GM12878 (cell line): Measurements from ENCODE around the gene CPNE4. TPM values are rescaled to one million over a fixed set of nuclear protein-coding genes. Genes with fewer than 3 reads are reported as not detected.

Source experiments
- ATAC-seq: fragments of 200-7000 bp; cut with Tn5 transposase; 3 replicates; pipeline ENCODE4 v1.9.1; 2020; ENCODE audit warnings: mild to moderate bottlenecking, moderate library complexity
- BruUV-seq: library from RNA; stranded (reverse); fragments of 400-500 nt; replicated peaks from 2 replicates; lab custom pipeline; 2021; lab: Mats Ljungman, UMichigan
- CTCF ChIA-PET: fragments of 300-600 bp; sonication (Branson Sonifier 250); formaldehyde crosslinking; extraction: SDS; loops from one replicate; lab custom pipeline; 2021; ENCODE audit warnings: inconsistent platforms; lab: Yijun Ruan, JAX
- POLR2A ChIA-PET: fragments of 350-600 bp; formaldehyde crosslinking; extraction: SDS; loops from one replicate; lab custom pipeline; 2021; ENCODE audit warnings: inconsistent platforms; lab: Charles Lee
- RAD21 ChIA-PET: fragments of 300-600 bp; sonication (Branson Sonifier 250); formaldehyde crosslinking; loops from one replicate; lab custom pipeline; 2023; ENCODE audit warnings: antibody characterized with exemption; ENCODE audit not compliant: unreplicated experiment; lab: Charles Lee
- SMC1A ChIA-PET: fragments of 300-600 bp; sonication (Branson Sonifier 250); formaldehyde crosslinking; loops from one replicate; lab custom pipeline; 2023; ENCODE audit not compliant: unreplicated experiment, uncharacterized antibody; lab: Charles Lee
- DNase-seq: peaks from one replicate; pipeline ENCODE4 v3.0.0-alpha.2; 2011; ENCODE audit warnings: low read depth, low spot score
- FAIRE-seq: peaks from 3 replicates; lab custom pipeline; 2011; peaks lifted over from hg19 to GRCh38; lab: Jason Lieb, UNC
- H2AFZ ChIP-seq: 2 replicates; pipeline ENCODE4 v1.6.0; 2011; ENCODE audit warnings: low read depth, low read length, control low read depth; ENCODE audit not compliant: control insufficient read depth
- H3K27ac ChIP-seq: 2 replicates; pipeline ENCODE4 v1.5.1; 2011; ENCODE audit warnings: control low read depth; ENCODE audit not compliant: control insufficient read depth, insufficient read depth
- H3K27me3 ChIP-seq, 2 experiments: replicated peaks in 1 of 2; 2 replicates each; pipeline versions ENCODE4 v1.6.0 to v1.6.1; 2011; ENCODE audit warnings: low read length in 1 of 2; ENCODE audit not compliant: control insufficient read depth in 2 of 2, insufficient read depth in 2 of 2
- H3K36me3 ChIP-seq, 2 experiments: 2 replicates each; pipeline ENCODE4 v1.5.1; 2011; ENCODE audit warnings: low read length in 1 of 2; ENCODE audit not compliant: control insufficient read depth in 2 of 2, insufficient read depth in 2 of 2
- H3K4me1 ChIP-seq: 2 replicates; pipeline ENCODE4 v1.6.1; 2011; ENCODE audit warnings: mild to moderate bottlenecking, low read length, moderate library complexity, mixed read lengths; ENCODE audit not compliant: control insufficient read depth, insufficient read depth
- H3K4me2 ChIP-seq: 2 replicates; pipeline ENCODE4 v1.6.0; 2011; ENCODE audit warnings: control low read depth; ENCODE audit not compliant: control insufficient read depth, insufficient read depth
- H3K4me3 ChIP-seq: fragments of 200-600 bp; sonication (generic); 2 replicates; pipeline ENCODE4 v1.5.1; 2016
- H3K79me2 ChIP-seq: 2 replicates; pipeline ENCODE4 v1.6.0; 2011; ENCODE audit warnings: low read length; ENCODE audit not compliant: control insufficient read depth, insufficient read depth
- H3K9ac ChIP-seq: 2 replicates; pipeline ENCODE4 v1.8.0; 2011; ENCODE audit warnings: low read length, control low read depth, mixed read lengths; ENCODE audit not compliant: control insufficient read depth, insufficient read depth
- H3K9me3 ChIP-seq: replicated peaks from 3 replicates; pipeline ENCODE4 v1.5.1; 2011; ENCODE audit warnings: mild to moderate bottlenecking, low read length; ENCODE audit not compliant: control insufficient read depth, insufficient read depth
- H4K20me1 ChIP-seq: 2 replicates; pipeline ENCODE4 v1.6.0; 2011; ENCODE audit not compliant: control insufficient read depth, insufficient read depth
- ASH2L ChIP-seq: fragments of 300-600, 200-600 bp; sonication (generic); IDR thresholded peaks from 2 replicates; pipeline ENCODE4 v1.6.1; 2017; ENCODE audit warnings: low read depth, mild to moderate bottlenecking, borderline replicate concordance
- CHD2 ChIP-seq: IDR thresholded peaks from 2 replicates; pipeline ENCODE4 v1.6.1; 2011; ENCODE audit warnings: low read depth, low read length, improper control_type of control experiment, borderline replicate concordance
- ELK1 ChIP-seq: IDR thresholded peaks from 2 replicates; pipeline ENCODE4 v1.6.1; 2012; ENCODE audit warnings: low read depth, low read length, improper control_type of control experiment
- FOS ChIP-seq: IDR thresholded peaks from 3 replicates; pipeline ENCODE4 v1.6.1; 2011; ENCODE audit warnings: borderline replicate concordance; ENCODE audit not compliant: insufficient read length; ENCODE audit errors: extremely low read depth
- HDAC6 ChIP-seq: fragments of 200-600 bp; sonication (generic); IDR thresholded peaks from one replicate; pipeline ENCODE4 v1.8.0; 2017; ENCODE audit warnings: antibody characterized with exemption; ENCODE audit not compliant: unreplicated experiment
- NFYA ChIP-seq: IDR thresholded peaks from 2 replicates; pipeline ENCODE4 v1.6.1; 2011; ENCODE audit warnings: low read depth, mild to moderate bottlenecking, low read length, improper control_type of control experiment, borderline replicate concordance
- SMAD1 ChIP-seq: fragments of 450-650 bp; IDR thresholded peaks from 2 replicates; pipeline ENCODE4 v1.6.1; 2018; ENCODE audit warnings: mild to moderate bottlenecking, low read depth; ENCODE audit not compliant: partially characterized antibody
- SUZ12 ChIP-seq: fragments of 200-600 bp; sonication (generic); IDR thresholded peaks from one replicate; pipeline ENCODE4 v1.6.1; 2018; ENCODE audit warnings: antibody characterized with exemption, mild to moderate bottlenecking; ENCODE audit not compliant: unreplicated experiment
- TAF1 ChIP-seq: IDR thresholded peaks from 2 replicates; pipeline ENCODE4 v1.6.1; 2011; ENCODE audit warnings: mild to moderate bottlenecking, low read depth, low read length, borderline replicate concordance
- TARDBP ChIP-seq: IDR thresholded peaks from 2 replicates; pipeline ENCODE4 v1.6.1; 2016; ENCODE audit warnings: borderline replicate concordance
- ZNF207 ChIP-seq: fragments of 450-650 bp; IDR thresholded peaks from 2 replicates; pipeline ENCODE4 v1.6.1; 2014; ENCODE audit warnings: antibody characterized with exemption, mild to moderate bottlenecking, borderline replicate concordance
- ZNF274 ChIP-seq: IDR thresholded peaks from one replicate; pipeline ENCODE4 v1.8.0; 2011; ENCODE audit not compliant: insufficient read length, insufficient read depth
- ZNF687 ChIP-seq: fragments of 450-650 bp; IDR thresholded peaks from 2 replicates; pipeline ENCODE4 v1.6.1; 2017; ENCODE audit warnings: mild to moderate bottlenecking, moderate library complexity
- ZZZ3 ChIP-seq: IDR thresholded peaks from 2 replicates; pipeline ENCODE4 v1.6.1; 2011; ENCODE audit warnings: low read depth; ENCODE audit not compliant: control insufficient read depth, insufficient read length
- WGBS: methylation state at CpG from one replicate; pipeline ENCODE4 v1.1.6; 2016; ENCODE audit warnings: low lambda C conversion rate; ENCODE audit not compliant: insufficient replicate concordance, insufficient coverage; ENCODE audit errors: missing lambda C conversion rate; 5-methylcytosine and 5-hydroxymethylcytosine counted together
- in situ Hi-C: fragments of 300-500 bp; cut with MboI; formaldehyde crosslinking; loops from 9 replicates; pipeline ENCODE4 v1.14.3; 2018; ENCODE audit warnings: mixed read lengths
- intact Hi-C: fragments of 100-400 bp; cut with micrococcal nuclease; formaldehyde crosslinking; loops from one replicate; pipeline ENCODE4 v1.14.2; 2022; ENCODE audit not compliant: unreplicated experiment
- polyA plus RNA-seq, 11 experiments: library from polyadenylated mRNA; depleted of rRNA in 4 of 11; unstranded in 6 of 11; stranded (reverse) in 5 of 11; fragments of >200 nt; fragmentation: Nextera tagmentation in 4 of 11; fragmentation: Illumina TruSeq in 1 of 11; extraction: Ambion mirVana in 4 of 11; extraction: Trizol in 1 of 11; gene quantifications; 1 replicate in 1 of 11; 2 replicates in 10 of 11; pipeline versions ENCODE4 v1.2.1 to v1.2.3, GENCODE V29; 2011 to 2016; ENCODE audit warnings: inconsistent platforms in 2 of 11, missing spikeins in 2 of 11, low read depth in 1 of 11
- total RNA-seq, 4 experiments: library from RNA; depleted of rRNA in 3 of 4; stranded (reverse); fragments of >200 nt in 3 of 4; fragmentation: Illumina TruSeq in 1 of 4; extraction: Trizol in 1 of 4; gene quantifications; 2 replicates each; pipeline versions ENCODE4 v1.2.1 to v1.2.3, GENCODE V29; 2013 to 2021
- TF ChIP-seq, protein P1 (sequence below): fragments of 450-650 bp; IDR thresholded peaks from 2 replicates; pipeline ENCODE4 v1.6.1; 2014; ENCODE audit warnings: mild to moderate bottlenecking

CPNE4 gene
- total and polyA plus RNA-seq, 10 of the 15 experiments (the other 5 are each of a cell fraction or from before 2014, with no cell fraction given) = 0.17 to 1.9 (median 0.48) TPM; not detected in 1

DNA sequence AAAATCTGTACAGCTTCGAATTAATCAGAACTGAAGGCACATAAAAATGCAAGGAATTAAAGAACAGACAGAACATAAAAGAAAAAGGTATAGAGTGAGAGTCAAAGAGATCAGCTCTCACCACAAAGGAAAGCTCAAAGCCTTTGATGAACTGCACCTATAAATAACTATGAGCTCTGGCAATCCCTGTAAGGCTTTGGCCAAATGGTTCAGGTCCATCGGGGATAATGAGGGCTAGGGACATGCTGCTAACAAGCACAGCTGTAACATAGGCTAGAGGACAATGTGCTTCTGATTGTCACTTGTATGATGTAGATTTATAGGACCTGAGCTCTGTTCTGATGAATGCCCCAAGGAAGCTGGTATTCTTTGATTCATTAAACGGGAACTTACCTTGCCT lies 418.1 kb downstream of the CPNE4 start:
- no peak overlapping the region for H3K9ac ChIP-seq
- TF ChIP-seq ASH2L (no peak), CHD2 (no peak), ZNF687 (no peak), ZNF274 (no peak), TAF1 (no peak), ZNF207 (no peak), ELK1 (no peak), SMAD1 (no peak), TARDBP (no peak), HDAC6 (no peak), NFYA (no peak), SUZ12 (no peak), ZZZ3 (no peak), FOS (no peak)
- TF ChIP-seq, protein P1, sequence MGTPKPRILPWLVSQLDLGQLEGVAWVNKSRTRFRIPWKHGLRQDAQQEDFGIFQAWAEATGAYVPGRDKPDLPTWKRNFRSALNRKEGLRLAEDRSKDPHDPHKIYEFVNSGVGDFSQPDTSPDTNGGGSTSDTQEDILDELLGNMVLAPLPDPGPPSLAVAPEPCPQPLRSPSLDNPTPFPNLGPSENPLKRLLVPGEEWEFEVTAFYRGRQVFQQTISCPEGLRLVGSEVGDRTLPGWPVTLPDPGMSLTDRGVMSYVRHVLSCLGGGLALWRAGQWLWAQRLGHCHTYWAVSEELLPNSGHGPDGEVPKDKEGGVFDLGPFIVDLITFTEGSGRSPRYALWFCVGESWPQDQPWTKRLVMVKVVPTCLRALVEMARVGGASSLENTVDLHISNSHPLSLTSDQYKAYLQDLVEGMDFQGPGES = no peak

More for the DNA sequence above, 418.1 kb downstream of the CPNE4 start:
- Histone ChIP-seq H3K4me3 (no peak overlapping the region), H3K79me2 (no peaks in the 10 kb centered on the region), H4K20me1 (no peaks in the 10 kb centered on the region), H3K9me3 (no peaks in the 10 kb centered on the region), H3K27ac (no peak overlapping the region), H3K27me3 (no peaks in the 10 kb centered on the region), H3K4me1 (0 out of 2 replicates have a peak, but pooled peaks cover 7% of the 10 kb centered on the region), H3K4me2 (no peak overlapping the region), H2AFZ (no peak overlapping the region), H3K36me3 (no peaks in the 10 kb centered on the region)
- in situ Hi-C loops (no loop called here), intact Hi-C loops (no loop called here)
- ChIA-PET SMC1A (interaction anchor here (0.7 to 1.5 kb wide), 7 partner anchors 9 to 179 kb away, joined by 3 to 5 read pairs (median 4); no protein-coding TSS in a partner anchor), RAD21 (no interaction called here), CTCF (interaction anchor here (0.7 to 2.1 kb wide), 3 partner anchors 18 to 413 kb away, joined by 3 to 6 read pairs (median 3); no protein-coding TSS in a partner anchor), POLR2A (interaction anchor here (0.6 to 1.0 kb wide), 2 partner anchors 14 to 192 kb away, joined by 3 read pairs; no protein-coding TSS in a partner anchor)
- 6% methylated on average over 3 of the region's 3 CpGs for WGBS
- BruUV-seq = no TSS peak
- ATAC-seq (no peak), FAIRE-seq (no peak), DNase-seq (no peak)
